Colonic mucosa (tissue), 4 donors: ENCODE results near the gene FITM2. TPM values are rescaled to one million over a fixed set of nuclear protein-coding genes. Genes with fewer than 3 reads are reported as not detected.

ENCODE experiments used
- DNase-seq: peaks from one replicate; pipeline ENCODE4 v3.0.0-alpha.2; 2020
- H3K27ac ChIP-seq: fragments of 200-600 bp; one replicate; pipeline ENCODE4 v1.8.0; 2021
- H3K27me3 ChIP-seq: fragments of 200-600 bp; one replicate; pipeline ENCODE4 v1.8.0; 2021
- H3K36me3 ChIP-seq: fragments of 200-600 bp; one replicate; pipeline ENCODE4 v1.8.0; 2021
- H3K4me1 ChIP-seq: fragments of 200-600 bp; one replicate; pipeline ENCODE4 v1.8.0; 2021; ENCODE audit warnings: mild to moderate bottlenecking
- H3K4me3 ChIP-seq: fragments of 200-600 bp; one replicate; pipeline ENCODE4 v1.8.0; 2021
- H3K9ac ChIP-seq, 2 donors: one replicate each; pipeline ENCODE4 v1.7.0; 2013; ENCODE audit warnings: control low read depth in 2 of 2, low read depth in 2 of 2, low read length in 2 of 2
- H3K9me3 ChIP-seq: fragments of 200-600 bp; one replicate; pipeline ENCODE4 v1.8.0; 2021
- intact Hi-C: fragments of 100-400 bp; cut with DNase I; formaldehyde crosslinking; loops from one replicate; pipeline ENCODE4 v1.14.1; 2022
- total RNA-seq, 2 donors: library from RNA; stranded (reverse); fragmentation: NEBNext Ultra II Directional in 1 of 2; extraction: Animal tissue kit (Norgen Biotek cat#: 25700) in 1 of 2; gene quantifications; one replicate each; pipeline ENCODE4 v1.2.1, GENCODE V29; 2021
- TF ChIP-seq, protein P1 (sequence below): fragments of 200-600 bp; IDR thresholded peaks from one replicate; pipeline ENCODE4 v1.8.0; 2022; ENCODE audit warnings: antibody characterized with exemption, mild to moderate bottlenecking
- donor health status: healthy.
- donor health status: DM: no; HTN: no; CAD: no.
- donor health status: DM: no; HTN: no; CAD: no.

Gene FITM2
- total RNA-seq, 2 donors from 2014 or later = 10.1 to 11.6 TPM

DNA sequence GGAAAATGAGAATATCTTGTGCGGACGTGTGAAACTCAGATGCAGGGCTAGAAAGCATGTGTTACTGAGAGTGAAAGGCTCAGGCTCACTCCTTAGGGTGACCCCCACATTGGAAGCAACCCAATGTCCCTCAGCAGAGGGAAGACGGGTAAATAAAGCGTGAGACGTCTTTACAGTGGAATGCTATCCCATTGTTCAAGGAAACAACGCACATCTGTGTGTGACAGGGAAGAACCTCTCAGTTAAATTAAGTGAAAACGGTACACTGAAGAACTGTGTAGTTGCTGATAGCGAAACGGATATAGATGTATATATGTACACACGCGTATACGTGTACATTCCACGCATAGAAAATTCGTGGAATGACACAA is 45.3 kb upstream of the FITM2 start:
- H3K9ac ChIP-seq = peak overlapping the region; percentile 80 to 99
- DNase-seq = no peak

DNA sequence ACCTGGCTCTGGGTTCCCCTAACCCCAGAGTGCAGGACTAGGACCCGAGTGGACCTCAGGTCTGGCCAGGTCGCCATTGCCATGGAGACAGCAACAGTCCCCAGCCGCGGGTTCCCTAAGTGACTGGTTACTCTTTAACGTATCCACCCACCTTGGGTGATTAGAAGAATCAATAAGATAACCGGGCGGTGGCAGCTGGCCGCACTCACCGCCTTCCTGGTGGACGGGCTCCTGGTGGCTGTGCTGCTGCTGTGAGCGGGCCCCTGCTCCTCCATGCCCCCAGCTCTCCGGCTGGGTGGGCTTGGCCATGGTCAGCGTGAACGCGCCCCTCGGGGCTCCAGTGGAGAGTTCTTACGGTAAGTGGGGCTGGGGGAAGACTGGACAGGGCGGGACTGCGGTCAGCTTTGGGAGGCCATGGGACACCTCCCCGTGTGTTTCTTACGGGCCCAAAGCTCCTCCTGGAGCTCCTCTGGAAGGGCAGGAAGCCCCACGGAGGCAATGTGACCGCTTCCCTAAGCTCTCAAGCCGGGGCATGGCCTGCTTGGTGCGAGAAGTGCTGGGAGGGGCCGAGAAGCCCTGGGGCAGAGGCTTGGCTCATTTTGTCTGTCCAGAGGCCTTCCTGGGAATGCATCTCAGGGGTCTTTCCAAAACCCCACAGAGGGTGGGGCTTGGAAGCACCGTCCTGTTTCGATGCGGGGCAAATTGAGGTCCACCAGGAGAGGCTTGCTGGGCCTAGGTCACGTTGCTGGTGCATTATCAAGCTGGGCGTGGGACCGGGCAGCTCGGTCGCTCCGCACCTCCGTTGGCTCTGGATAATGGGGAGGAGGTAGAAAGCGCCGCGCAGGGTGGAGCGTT is 44.7 kb upstream of the FITM2 start, which contains the start of gene HNF4A:
Gene HNF4A, plus strand, starts transcription at position 202 of the 855 bp plus-strand sequence. Its CDS starts 106 bp downstream, at position 308.
- intact Hi-C loops = no loop called here
- DNase-seq = peak; percentile 83
- H3K9ac ChIP-seq = peak within 1 kb of the TSS; percentile 80 to 99
- TF ChIP-seq, protein P1, sequence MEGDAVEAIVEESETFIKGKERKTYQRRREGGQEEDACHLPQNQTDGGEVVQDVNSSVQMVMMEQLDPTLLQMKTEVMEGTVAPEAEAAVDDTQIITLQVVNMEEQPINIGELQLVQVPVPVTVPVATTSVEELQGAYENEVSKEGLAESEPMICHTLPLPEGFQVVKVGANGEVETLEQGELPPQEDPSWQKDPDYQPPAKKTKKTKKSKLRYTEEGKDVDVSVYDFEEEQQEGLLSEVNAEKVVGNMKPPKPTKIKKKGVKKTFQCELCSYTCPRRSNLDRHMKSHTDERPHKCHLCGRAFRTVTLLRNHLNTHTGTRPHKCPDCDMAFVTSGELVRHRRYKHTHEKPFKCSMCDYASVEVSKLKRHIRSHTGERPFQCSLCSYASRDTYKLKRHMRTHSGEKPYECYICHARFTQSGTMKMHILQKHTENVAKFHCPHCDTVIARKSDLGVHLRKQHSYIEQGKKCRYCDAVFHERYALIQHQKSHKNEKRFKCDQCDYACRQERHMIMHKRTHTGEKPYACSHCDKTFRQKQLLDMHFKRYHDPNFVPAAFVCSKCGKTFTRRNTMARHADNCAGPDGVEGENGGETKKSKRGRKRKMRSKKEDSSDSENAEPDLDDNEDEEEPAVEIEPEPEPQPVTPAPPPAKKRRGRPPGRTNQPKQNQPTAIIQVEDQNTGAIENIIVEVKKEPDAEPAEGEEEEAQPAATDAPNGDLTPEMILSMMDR = no peak
- no peaks in the 10 kb centered on the region for H3K4me1 ChIP-seq
- no peaks in the 10 kb centered on the region for H3K9me3 ChIP-seq
- H3K36me3 ChIP-seq = no peaks in the 10 kb centered on the region
- no peaks in the 10 kb centered on the region for H3K27me3 ChIP-seq
- peak within 1 kb of the TSS; percentile 57 for H3K4me3 ChIP-seq
- peak within 1 kb of the TSS; percentile 95 for H3K27ac ChIP-seq

More for the DNA sequence above, 45.3 kb upstream of the FITM2 start:
- Histone ChIP-seq H3K27ac (peak overlapping the region; percentile 95), H3K36me3 (no peaks in the 10 kb centered on the region), H3K4me3 (peak overlapping the region; percentile 57), H3K9me3 (no peaks in the 10 kb centered on the region), H3K4me1 (no peaks in the 10 kb centered on the region), H3K27me3 (no peaks in the 10 kb centered on the region)
- TF ChIP-seq, protein P1 = no peak
- intact Hi-C loops = no loop called here

DNA sequence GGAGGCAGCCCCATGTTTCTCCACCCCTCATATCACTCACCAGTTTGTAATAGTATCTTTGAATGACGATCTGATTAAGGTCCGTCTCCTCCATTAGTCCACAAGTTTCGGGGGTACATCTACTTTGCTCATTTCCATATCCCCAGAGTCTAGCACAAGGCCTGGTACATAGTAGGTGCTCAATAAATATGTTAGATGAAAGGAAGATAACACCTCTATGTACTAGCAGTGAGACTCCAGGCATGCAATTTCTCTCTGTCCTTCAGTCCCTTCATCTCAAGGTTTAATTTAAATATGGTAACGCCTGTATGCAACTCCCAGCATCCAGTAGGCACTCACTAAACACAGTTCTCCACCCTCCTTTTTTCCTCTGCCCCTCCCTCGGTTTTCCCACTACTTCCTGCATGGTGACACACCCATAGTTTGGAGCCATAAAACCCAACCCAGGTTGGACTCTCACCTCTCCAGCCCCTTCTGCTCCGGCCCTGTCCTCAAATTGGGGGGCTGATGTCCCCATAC is 44.0 kb upstream of the FITM2 start:
- TF ChIP-seq, protein P1 = no peak
- no peaks in the 10 kb centered on the region for H3K36me3 ChIP-seq
- DNase-seq = peak; percentile 92
- no peaks in the 10 kb centered on the region for H3K27me3 ChIP-seq
- no peaks in the 10 kb centered on the region for H3K4me1 ChIP-seq
- no peaks in the 10 kb centered on the region for H3K9me3 ChIP-seq
- H3K4me3 ChIP-seq = peak overlapping the region; percentile 57
- H3K9ac ChIP-seq = peak overlapping the region; percentile 52 to 99
- H3K27ac ChIP-seq = peak overlapping the region; percentile 95
- intact Hi-C loops = no loop called here

DNA sequence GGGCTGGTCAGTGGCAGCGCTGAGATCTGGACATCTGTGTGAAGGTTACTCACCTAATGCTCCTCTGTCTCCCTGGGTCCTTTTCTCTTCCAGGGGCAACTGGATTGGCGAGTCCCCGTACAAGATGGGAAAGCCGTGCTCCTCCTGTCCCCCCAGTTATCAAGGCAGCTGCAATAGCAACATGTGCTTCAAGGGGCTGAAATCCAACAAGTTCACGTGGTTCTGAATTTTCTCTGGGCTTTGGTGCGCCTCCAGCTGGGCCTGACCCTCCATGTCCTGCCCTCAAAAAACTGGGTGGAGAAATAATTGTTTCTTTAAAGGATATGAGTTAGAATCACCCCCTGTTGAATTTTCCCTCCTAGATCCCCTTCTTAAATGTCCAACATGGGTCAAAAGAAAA is 39.6 kb upstream of the FITM2 start:
- H3K36me3 ChIP-seq = no peaks in the 10 kb centered on the region
- H3K9me3 ChIP-seq = no peaks in the 10 kb centered on the region
- H3K27ac ChIP-seq = no peak overlapping the region
- intact Hi-C loops = no loop called here
- H3K9ac ChIP-seq = no peak overlapping the region
- H3K27me3 ChIP-seq = no peaks in the 10 kb centered on the region
- no peak overlapping the region for H3K4me3 ChIP-seq
- DNase-seq = no peak
- H3K4me1 ChIP-seq = no peaks in the 10 kb centered on the region
- TF ChIP-seq, protein P1 = no peak

GRCh38 chr20:44349349-44349748 is 38.3 kb upstream of the FITM2 start:
- no peak overlapping the region for H3K27ac ChIP-seq
- H3K4me3 ChIP-seq = no peak overlapping the region
- H3K9me3 ChIP-seq = no peaks in the 10 kb centered on the region
- no peaks in the 10 kb centered on the region for H3K4me1 ChIP-seq
- H3K27me3 ChIP-seq = no peaks in the 10 kb centered on the region
- DNase-seq = no peak
- intact Hi-C loops = no loop called here
- TF ChIP-seq, protein P1 = no peak
- H3K9ac ChIP-seq = no peak overlapping the region
- no peaks in the 10 kb centered on the region for H3K36me3 ChIP-seq
